Left ventricle myocardium inferior (tissue), 1 donor: ENCODE results near the gene CACNB4. TPM values are rescaled to one million over a fixed set of nuclear protein-coding genes. Genes with fewer than 3 reads are reported as not detected.
A peak's percentile ranks its signal among the peaks of the same experiment; 100 is the strongest.

Experiments
- DNase-seq: peaks from one replicate; pipeline ENCODE4 v3.0.0-alpha.2; 2020
- H3K27ac ChIP-seq: fragments of 200-600 bp; replicated peaks from 2 replicates; pipeline ENCODE4 v1.8.0; 2021
- H3K27me3 ChIP-seq: fragments of 200-600 bp; 2 replicates; pipeline ENCODE4 v1.8.0; 2021; ENCODE audit warnings: low read depth
- H3K36me3 ChIP-seq: fragments of 200-600 bp; 2 replicates; pipeline ENCODE4 v1.8.0; 2021
- H3K4me1 ChIP-seq: fragments of 200-600 bp; 2 replicates; pipeline ENCODE4 v1.8.0; 2021
- H3K4me3 ChIP-seq: fragments of 200-600 bp; 2 replicates; pipeline ENCODE4 v1.8.0; 2021; ENCODE audit warnings: mild to moderate bottlenecking, moderate library complexity
- H3K9me3 ChIP-seq: fragments of 200-600 bp; replicated peaks from 2 replicates; pipeline ENCODE4 v1.8.0; 2021
- intact Hi-C: fragments of 100-400 bp; cut with micrococcal nuclease; formaldehyde crosslinking; loops from one replicate; pipeline ENCODE4 v1.11.0; 2022
- total RNA-seq: library from RNA; stranded (reverse); fragmentation: NEBNext Ultra II Directional; extraction: Animal tissue kit (Norgen Biotek cat#: 25700); gene quantifications from one replicate; pipeline ENCODE4 v1.2.1, GENCODE V29; 2021
- TF ChIP-seq, protein P1 (sequence below): fragments of 200-600 bp; IDR thresholded peaks from 2 replicates; pipeline ENCODE4 v1.8.0; 2021; ENCODE audit warnings: antibody characterized with exemption, mild to moderate bottlenecking, borderline replicate concordance
- donor health status: DM: no; HTN: yes; CAD: no; lungs with severe emphysema.

The CACNB4 gene
- total RNA-seq, 1 donor from 2014 or later, result 0.25 TPM

GRCh38 chr2:152047824-152048471 lies 50.9 kb downstream of the CACNB4 start:
- intact Hi-C loops, result no loop called here

DNA sequence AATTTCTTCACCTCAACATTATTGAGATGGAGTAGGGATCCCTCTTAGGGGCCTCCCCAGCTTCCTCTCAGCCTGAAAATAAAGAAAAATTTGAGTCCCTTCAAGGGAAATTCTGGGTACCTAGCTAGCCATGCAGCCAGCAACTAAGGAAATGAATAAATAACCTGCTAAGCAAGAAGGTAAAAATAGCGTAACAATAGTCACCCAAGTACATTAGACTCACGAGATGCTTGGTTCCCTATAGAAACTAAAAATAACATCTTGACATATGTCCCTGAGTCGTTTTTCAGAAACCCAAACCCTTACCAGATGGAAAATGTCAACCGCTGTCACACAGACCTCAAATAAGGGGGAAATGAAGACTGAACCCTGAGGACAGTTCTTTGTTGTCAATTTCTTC lies 51.9 kb downstream of the CACNB4 start:
- no peaks in the 10 kb centered on the region for H3K27me3 ChIP-seq
- no peak overlapping the region for H3K27ac ChIP-seq
- no peak for DNase-seq
- intact Hi-C loops, result no loop called here
- TF ChIP-seq, protein P1, sequence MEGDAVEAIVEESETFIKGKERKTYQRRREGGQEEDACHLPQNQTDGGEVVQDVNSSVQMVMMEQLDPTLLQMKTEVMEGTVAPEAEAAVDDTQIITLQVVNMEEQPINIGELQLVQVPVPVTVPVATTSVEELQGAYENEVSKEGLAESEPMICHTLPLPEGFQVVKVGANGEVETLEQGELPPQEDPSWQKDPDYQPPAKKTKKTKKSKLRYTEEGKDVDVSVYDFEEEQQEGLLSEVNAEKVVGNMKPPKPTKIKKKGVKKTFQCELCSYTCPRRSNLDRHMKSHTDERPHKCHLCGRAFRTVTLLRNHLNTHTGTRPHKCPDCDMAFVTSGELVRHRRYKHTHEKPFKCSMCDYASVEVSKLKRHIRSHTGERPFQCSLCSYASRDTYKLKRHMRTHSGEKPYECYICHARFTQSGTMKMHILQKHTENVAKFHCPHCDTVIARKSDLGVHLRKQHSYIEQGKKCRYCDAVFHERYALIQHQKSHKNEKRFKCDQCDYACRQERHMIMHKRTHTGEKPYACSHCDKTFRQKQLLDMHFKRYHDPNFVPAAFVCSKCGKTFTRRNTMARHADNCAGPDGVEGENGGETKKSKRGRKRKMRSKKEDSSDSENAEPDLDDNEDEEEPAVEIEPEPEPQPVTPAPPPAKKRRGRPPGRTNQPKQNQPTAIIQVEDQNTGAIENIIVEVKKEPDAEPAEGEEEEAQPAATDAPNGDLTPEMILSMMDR, result no peak
- no peak overlapping the region for H3K4me3 ChIP-seq
- no peaks in the 10 kb centered on the region for H3K4me1 ChIP-seq
- no peaks in the 10 kb centered on the region for H3K36me3 ChIP-seq
- no peaks in the 10 kb centered on the region for H3K9me3 ChIP-seq

More at GRCh38 chr2:152047824-152048471, 50.9 kb downstream of the CACNB4 start:
- TF ChIP-seq, protein P1, result peak; percentile 37
- no peak overlapping the region for H3K27ac ChIP-seq
- no peaks in the 10 kb centered on the region for H3K27me3 ChIP-seq
- no peaks in the 10 kb centered on the region for H3K9me3 ChIP-seq
- H3K4me3 ChIP-seq, result no peak overlapping the region
- no peaks in the 10 kb centered on the region for H3K4me1 ChIP-seq
- DNase-seq, result no peak
- H3K36me3 ChIP-seq, result no peaks in the 10 kb centered on the region

GRCh38 chr2:152042636-152043615 lies 55.9 kb downstream of the CACNB4 start:
- Histone ChIP-seq H3K9me3 (no peaks in the 10 kb centered on the region), H3K4me1 (peaks cover 16% of the 10 kb centered on the region), H3K27ac (no peak overlapping the region), H3K36me3 (no peaks in the 10 kb centered on the region), H3K4me3 (no peak overlapping the region), H3K27me3 (no peaks in the 10 kb centered on the region)
- no peak for DNase-seq
- TF ChIP-seq, protein P1, result no peak
- intact Hi-C loops, result no loop called here

- H3K27ac ChIP-seq, result peak overlapping the region; percentile 84
- no peaks in the 10 kb centered on the region for H3K36me3 ChIP-seq
- TF ChIP-seq, protein P1, result no peak
- no peaks in the 10 kb centered on the region for H3K27me3 ChIP-seq
- H3K4me3 ChIP-seq, result no peak overlapping the region
- no peaks in the 10 kb centered on the region for H3K9me3 ChIP-seq
- intact Hi-C loops, result loop anchor here (10.0 kb wide), 2 partner anchors 126 to 586 kb away; no protein-coding TSS in a partner anchor
- DNase-seq, result peak; percentile 37
- H3K4me1 ChIP-seq, result peaks cover 26% of the 10 kb centered on the region
Observed at GRCh38 chr2:152038441-152038958, 60.3 kb downstream of the CACNB4 start.

DNA sequence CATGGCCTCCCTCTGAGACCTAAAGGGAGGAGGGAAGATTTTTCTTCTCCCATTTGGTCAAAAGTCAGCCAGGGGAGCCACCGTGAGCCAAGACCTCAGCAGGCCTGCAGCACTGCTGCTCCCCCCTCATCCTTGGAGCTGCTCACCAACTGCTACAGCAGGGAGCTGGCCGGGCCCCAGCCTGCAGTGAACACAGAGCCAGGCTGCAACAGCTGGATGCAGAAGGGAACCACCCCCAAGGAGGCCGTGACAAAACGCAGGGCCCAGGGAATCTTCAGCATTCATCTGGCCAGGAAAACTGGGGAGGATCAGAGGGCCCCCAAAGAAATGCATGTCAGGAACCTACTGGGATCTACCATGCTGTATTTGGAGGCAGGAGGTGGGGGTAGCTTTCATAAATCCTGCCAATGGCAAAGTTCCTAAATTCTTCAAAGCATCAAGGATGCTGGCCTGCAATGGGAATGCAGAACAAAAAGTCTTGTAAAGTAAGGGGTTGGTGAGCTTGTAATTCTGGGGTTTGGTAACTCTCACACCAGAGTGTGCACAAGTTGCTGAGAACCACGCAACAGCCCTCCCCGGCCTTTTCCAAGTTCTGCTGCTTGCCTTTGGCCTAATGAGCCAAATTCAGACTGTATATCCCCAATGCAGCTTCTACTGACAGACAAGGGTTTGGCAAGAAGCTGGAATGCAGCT lies 61.0 kb downstream of the CACNB4 start:
- peak overlapping the region; percentile 84 for H3K27ac ChIP-seq
- peak; percentile 68 for DNase-seq
- H3K27me3 ChIP-seq, result no peaks in the 10 kb centered on the region
- H3K9me3 ChIP-seq, result no peaks in the 10 kb centered on the region
- H3K4me1 ChIP-seq, result peaks cover 26% of the 10 kb centered on the region
- TF ChIP-seq, protein P1, result no peak
- no peak overlapping the region for H3K4me3 ChIP-seq
- intact Hi-C loops, result loop anchor here (10.0 kb wide), 2 partner anchors 127 to 587 kb away; no protein-coding TSS in a partner anchor
- no peaks in the 10 kb centered on the region for H3K36me3 ChIP-seq
